HG02759 (cell line): ENCODE data around the gene RUNX1.

Experiments
- ATAC-seq: cut with Tn5 transposase; IDR thresholded peaks from one replicate; pipeline ENCODE4 v1.9.1; 2021; ENCODE audit warnings: mild to moderate bottlenecking, moderate library complexity; ENCODE audit not compliant: unreplicated experiment

RUNX1 gene

DNA sequence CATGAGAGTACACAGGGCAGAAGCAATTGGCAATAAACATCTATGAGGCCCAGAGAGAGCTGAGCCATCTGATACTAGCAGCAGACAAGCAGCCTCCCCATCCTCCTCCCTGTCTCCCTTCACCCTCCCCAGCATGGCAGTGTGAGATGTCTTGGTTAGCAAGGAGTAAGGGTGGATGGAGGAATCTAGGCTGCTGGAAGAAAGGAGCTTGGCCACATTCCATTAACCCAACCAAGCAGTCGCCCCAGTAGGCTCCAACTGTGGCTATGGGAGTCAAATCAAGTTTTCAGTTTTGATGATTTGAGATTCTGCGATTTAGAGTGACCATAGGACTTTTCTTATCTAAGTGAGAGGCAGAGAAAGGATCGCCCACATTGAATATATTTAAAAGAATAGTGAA, 12.9 kb upstream of the RUNX1 start:
- ATAC-seq = no peak

GRCh38 chr21:35059742-35060141, 10.6 kb upstream of the RUNX1 start:
- ATAC-seq = no peak

- no peak for ATAC-seq
These were observed 9.0 kb upstream of the RUNX1 start for GRCh38 chr21:35058058-35058457.

- peak; percentile 85 for ATAC-seq
These were observed 8.3 kb upstream of the RUNX1 start for GRCh38 chr21:35057428-35057827.

DNA sequence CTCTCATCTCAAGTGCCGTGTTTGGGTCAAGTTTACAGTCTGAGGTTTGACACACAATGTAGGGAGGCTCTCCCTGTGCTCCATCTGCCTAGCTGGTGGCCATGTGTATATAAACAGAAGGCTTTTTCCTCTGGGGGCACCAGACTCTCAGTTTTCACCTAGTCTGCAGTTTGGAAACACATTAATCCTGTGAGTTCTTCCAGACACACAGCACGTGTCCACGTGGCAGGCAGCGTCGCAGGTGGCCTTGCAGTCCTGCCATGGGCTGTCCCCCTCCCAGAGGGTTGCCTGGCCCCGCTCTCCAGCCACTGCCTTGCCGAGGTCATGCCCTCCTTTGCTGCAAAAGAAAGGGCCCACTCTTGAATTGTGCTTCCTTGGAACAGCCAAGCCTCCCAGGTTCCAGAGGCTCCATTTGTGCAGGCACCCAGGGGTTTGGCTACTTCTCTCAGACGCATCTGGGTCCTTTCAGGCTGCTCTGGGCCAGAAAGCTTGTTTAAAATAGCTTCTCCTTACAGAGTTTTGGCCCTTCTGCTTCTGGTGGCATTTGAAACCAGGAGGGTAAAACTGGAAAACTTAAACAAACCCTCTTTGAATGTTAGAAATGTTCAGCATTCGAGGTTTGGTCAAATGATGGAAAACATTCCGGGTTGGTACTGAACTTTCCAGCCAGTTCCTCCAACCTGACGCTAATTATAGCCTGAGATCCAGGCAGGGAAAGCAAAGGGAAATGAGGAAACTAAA, 4.4 kb upstream of the RUNX1 start:
- no peak for ATAC-seq

GRCh38 chr21:35052801-35053200, 3.7 kb upstream of the RUNX1 start:
- no peak for ATAC-seq

GRCh38 chr21:35051287-35051818, 2.3 kb upstream of the RUNX1 start:
- ATAC-seq = peak; percentile 38

- no peak for ATAC-seq
These were observed 1.5 kb upstream of the RUNX1 start for GRCh38 chr21:35050348-35051286.

GRCh38 chr21:35048183-35048601, 910 bp downstream of the RUNX1 start:
- no peak for ATAC-seq

DNA sequence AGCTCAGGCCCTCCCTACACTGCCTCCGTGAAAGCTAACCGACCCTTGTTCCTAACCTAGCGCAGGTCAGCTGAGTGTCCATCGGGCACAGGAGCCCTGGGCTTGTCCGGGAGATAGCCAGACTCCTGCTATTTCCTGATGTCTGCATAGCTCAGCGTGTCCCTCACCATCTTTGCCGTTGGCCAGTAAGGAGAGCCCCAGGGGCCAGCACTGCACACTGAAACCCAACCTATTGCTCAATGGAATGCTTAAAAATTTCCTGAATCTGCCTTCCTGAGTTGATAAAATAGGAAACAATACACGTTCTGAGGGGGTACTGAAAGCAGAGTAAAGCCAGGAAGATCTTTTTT, 2.2 kb downstream of the RUNX1 start:
- no peak for ATAC-seq

GRCh38 chr21:35046263-35046624, 2.9 kb downstream of the RUNX1 start:
- no peak for ATAC-seq

DNA sequence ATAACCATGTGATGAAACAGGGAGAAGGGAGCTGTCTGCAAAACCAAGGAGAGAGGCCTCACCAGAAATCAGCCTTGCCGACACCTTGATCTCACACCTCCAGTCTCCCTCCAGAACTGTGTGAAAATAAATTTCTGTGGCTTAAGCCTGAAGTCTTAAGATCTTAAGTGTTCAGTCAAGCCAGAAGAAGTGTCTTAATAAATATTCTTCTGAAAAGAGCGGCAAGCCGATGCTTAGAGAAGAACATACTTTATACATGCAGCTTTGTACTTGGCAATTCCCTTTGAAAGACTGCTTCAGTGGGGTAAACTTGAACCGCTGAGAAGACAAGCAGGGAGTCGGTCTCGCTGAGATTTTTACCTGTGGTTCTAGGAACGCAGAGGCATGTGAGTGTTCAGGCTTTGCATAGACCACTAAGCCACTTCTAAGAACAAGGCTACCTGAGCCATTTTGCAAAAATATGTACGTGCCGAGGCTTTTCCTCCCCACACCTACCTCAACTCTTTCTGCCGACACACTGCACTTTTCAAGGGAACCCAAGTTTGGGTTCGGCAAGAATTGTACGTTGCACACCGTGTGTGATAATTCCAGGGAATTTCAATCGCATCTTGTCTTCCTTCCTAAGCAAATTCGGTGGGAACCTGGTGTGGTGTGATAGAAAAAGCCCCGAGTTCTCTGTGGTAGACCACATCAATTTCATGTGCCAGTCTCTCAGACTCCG, 3.4 kb downstream of the RUNX1 start:
- no peak for ATAC-seq

- no peak for ATAC-seq
These were observed 4.1 kb downstream of the RUNX1 start for GRCh38 chr21:35044770-35045541.

GRCh38 chr21:35044128-35044527, 5.0 kb downstream of the RUNX1 start:
- no peak for ATAC-seq

DNA sequence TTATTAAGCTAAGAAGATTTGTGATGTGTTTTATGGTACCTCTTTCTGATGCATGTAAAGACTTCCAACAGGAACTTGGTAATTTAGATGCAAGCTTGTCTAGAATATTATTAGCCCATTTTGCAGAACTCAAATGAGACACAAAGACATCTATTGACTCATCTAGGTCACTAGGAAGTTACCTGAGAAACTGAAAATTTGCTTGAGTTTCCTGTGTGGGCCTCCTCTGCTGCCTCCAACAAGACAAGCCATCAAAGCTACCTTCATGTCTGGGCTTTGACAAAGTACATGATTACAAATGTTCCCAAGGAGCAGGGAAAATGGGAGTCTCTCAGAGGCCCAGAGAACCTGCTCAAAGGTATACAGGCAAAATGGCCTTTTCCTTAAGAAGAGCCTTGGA, 5.6 kb downstream of the RUNX1 start:
- no peak for ATAC-seq

GRCh38 chr21:35042836-35043235, 6.3 kb downstream of the RUNX1 start:
- ATAC-seq = no peak

DNA sequence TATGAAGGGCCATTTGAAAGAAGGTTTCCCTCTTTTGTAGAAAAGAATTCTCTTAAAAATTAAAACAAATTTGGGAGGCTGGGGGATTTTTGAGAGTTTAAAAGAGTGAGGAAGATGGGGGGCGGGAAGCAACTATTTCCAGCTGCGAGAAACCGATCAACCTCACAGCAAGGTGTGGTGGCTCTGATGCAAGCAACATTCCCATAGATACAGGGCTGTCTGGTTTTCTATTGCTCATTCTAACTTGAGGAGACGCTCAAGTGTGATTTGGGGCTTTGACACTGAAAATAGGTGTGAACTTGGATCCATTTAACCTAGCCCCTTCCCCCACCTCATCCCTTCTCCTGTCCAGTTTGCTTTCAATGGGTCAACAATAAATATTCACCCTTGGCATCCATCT, 7.2 kb downstream of the RUNX1 start:
- no peak for ATAC-seq

DNA sequence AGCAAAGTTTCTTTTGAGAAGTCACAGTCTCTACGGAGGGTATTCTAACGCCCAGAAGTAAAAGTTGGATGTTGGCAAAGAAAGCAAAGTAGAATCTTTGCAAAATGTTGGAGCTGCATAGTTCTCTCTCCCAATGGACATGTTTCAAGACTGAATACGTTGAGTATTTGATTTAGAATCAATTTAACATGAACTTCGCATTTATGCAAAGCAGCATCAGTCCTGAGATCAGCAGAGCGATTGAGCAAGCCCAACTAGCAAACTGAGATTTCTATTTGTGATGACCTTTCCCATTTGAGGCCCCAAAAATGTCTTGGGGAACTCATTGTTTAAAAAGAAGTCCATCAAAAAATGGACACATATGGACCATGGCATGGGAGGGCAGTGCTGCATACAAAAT, 8.0 kb downstream of the RUNX1 start:
- no peak for ATAC-seq

GRCh38 chr21:35039595-35040289, 9.4 kb downstream of the RUNX1 start:
- no peak for ATAC-seq

DNA sequence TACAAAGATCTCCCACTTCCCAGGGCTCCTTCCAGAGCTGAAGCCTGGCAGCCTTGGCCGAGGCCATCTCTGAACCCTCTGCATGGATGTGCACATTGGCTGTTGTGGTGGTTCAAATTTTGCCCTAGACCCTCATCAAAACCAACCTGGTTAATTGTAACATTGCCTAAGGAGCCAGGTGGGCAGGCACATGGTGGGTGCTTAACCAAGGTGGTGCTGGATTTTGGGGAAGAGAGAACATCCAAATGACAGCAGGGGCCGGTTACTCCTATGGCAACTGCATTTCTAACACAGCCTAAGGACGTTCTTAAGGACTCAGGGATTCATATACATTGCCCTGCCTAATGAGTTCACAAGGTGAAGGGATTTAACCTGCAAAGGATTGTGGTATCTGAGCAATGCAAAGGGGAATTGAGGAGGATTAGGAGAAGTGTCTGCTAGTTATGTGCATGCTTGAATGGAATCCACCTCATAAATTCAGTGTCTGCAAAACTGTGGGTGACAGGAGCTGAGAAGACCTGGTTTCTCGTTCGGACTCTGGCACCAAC, 10.3 kb downstream of the RUNX1 start:
- ATAC-seq = no peak
